ENCODE results near the gene OSBP2.

- TF ChIP-seq POLR2A (IDR thresholded peaks at IDR 0.05) (no peak), CTCF (IDR thresholded peaks at IDR 0.05) (no peak)
These were observed 47.9 kb downstream of the OSBP2 start for GRCh38 chr22:30742291-30743256.
